ENCODE data around the gene PPL. TPM values are rescaled to one million over a fixed set of nuclear protein-coding genes. Genes with fewer than 3 reads are reported as not detected.
A peak's percentile ranks its signal among the peaks of the same experiment; 100 is the strongest.

PPL gene
- total and polyA plus RNA-seq, 2 of the 13 experiments (the other 11 are each of a cell fraction or from before 2014, with no cell fraction given): 5.7 to 6.6 TPM

- TF ChIP-seq SRSF4 (IDR thresholded peaks at IDR 0.05; ENCODE audit: low read depth, low read length, poor library complexity, severe bottlenecking) (no peak), ZNF83 (CRISPR knock-in tag; IDR thresholded peaks at IDR 0.05; ENCODE audit: borderline replicate concordance) (peak; percentile 78; the same call in 1 of the 2 replicates), ATF1 (CRISPR knock-in tag; IDR thresholded peaks at IDR 0.05) (no peak), HHEX (CRISPR knock-in tag; IDR thresholded peaks at IDR 0.05) (no peak), ZNF563 (CRISPR knock-in tag; IDR thresholded peaks at IDR 0.05) (no peak; the same call in none of the 2 replicates), MEIS1 (CRISPR knock-in tag; IDR thresholded peaks at IDR 0.05; ENCODE audit: borderline replicate concordance) (peak; percentile 90; the same call in 1 of the 2 replicates), SKIL (CRISPR knock-in tag; IDR thresholded peaks at IDR 0.05; ENCODE audit: borderline replicate concordance) (no peak), ZNF674 (CRISPR knock-in tag; IDR thresholded peaks at IDR 0.05; ENCODE audit: low read depth) (no peak), NPAS2 (CRISPR knock-in tag; IDR thresholded peaks at IDR 0.05; ENCODE audit: borderline replicate concordance) (no peak), MBNL3 (CRISPR knock-in tag; conservative IDR thresholded peaks at IDR 0.05) (no peak), POGZ (CRISPR knock-in tag; IDR thresholded peaks at IDR 0.05) (0 out of 2 replicates have a peak, but pooled peaks have one; percentile 6), ZGPAT (CRISPR knock-in tag; IDR thresholded peaks at IDR 0.05) (peak; percentile 88), ZNF891 (CRISPR knock-in tag; IDR thresholded peaks at IDR 0.05) (no peak; the same call in 1 of the 2 replicates), ZNF264 (CRISPR knock-in tag; IDR thresholded peaks at IDR 0.05) (no peak), ZKSCAN5 (CRISPR knock-in tag; IDR thresholded peaks at IDR 0.05) (no peak), HOXA9 (CRISPR knock-in tag; IDR thresholded peaks at IDR 0.05; ENCODE audit: borderline replicate concordance) (no peak), IRX3 (CRISPR knock-in tag; IDR thresholded peaks at IDR 0.05; ENCODE audit: borderline replicate concordance, low read depth) (no peak), ZNF737 (CRISPR knock-in tag; IDR thresholded peaks at IDR 0.05; ENCODE audit: borderline replicate concordance) (0 out of 2 replicates have a peak, but pooled peaks have one; percentile 24), MIXL1 (CRISPR knock-in tag; IDR thresholded peaks at IDR 0.05) (peak; percentile 64), SSRP1 (CRISPR knock-in tag; IDR thresholded peaks at IDR 0.05) (no peak), PHF5A (CRISPR knock-in tag; IDR thresholded peaks at IDR 0.05; ENCODE audit: low read depth, unreplicated experiment) (peak; percentile 56), ATF6 (CRISPR knock-in tag; conservative IDR thresholded peaks at IDR 0.05) (no peak), CEBPG (CRISPR knock-in tag; IDR thresholded peaks at IDR 0.05) (no peak), MAFG (CRISPR knock-in tag; IDR thresholded peaks at IDR 0.05) (no peak), ZNF383 (CRISPR knock-in tag; IDR thresholded peaks at IDR 0.05; ENCODE audit: borderline replicate concordance) (peak; percentile 88; the same call in 1 of the 2 replicates), TARDBP (CRISPR knock-in tag; IDR thresholded peaks at IDR 0.05) (no peak; the same call in 1 of the 2 replicates)
Observed at GRCh38 chr16:4936991-4937781, at the start of gene PPL (continued).

Measured in HepG2 (cell line).